ENCODE measurements around the gene MT1F.

GRCh38 chr16:56669840-56670619 lies 12.3 kb downstream of the MT1F start:
- TF ChIP-seq CTCF (IDR thresholded peaks at IDR 0.05) (no peak), POLR2A (IDR thresholded peaks at IDR 0.05) (no peak)
